Measurements from ENCODE around the gene MICOS13.

- TF ChIP-seq CTCF (conservative IDR thresholded peaks at IDR 0.05) (no peak), ZFX (IDR thresholded peaks at IDR 0.05) (no peak)
These were observed 18.5 kb upstream of the MICOS13 start for GRCh38 chr19:5698635-5699422.
